ENCODE data around the gene CCDC14.

Gene CCDC14

DNA sequence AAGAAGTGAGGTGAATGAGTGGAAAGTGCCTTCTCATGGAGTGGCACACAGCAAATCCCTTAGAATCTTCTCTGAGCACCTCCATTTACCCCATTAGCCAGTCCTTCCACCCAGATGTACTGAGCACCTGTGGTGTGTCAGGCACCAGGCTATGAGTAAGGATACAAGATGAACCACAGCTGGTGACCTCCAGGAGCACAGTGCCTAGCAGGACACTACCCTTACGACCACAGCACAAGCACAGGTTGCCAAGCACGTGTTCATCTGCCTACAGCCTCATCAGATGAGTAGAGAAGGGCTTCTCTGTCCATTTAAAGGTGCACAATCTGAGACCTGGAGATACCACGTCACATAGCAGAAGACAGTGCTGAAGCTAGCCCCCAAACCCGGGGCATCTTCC lies 83.1 kb downstream of the CCDC14 start:
- DNase-seq (ENCODE audit: low spot score), result no peak
- TF ChIP-seq, protein P1, sequence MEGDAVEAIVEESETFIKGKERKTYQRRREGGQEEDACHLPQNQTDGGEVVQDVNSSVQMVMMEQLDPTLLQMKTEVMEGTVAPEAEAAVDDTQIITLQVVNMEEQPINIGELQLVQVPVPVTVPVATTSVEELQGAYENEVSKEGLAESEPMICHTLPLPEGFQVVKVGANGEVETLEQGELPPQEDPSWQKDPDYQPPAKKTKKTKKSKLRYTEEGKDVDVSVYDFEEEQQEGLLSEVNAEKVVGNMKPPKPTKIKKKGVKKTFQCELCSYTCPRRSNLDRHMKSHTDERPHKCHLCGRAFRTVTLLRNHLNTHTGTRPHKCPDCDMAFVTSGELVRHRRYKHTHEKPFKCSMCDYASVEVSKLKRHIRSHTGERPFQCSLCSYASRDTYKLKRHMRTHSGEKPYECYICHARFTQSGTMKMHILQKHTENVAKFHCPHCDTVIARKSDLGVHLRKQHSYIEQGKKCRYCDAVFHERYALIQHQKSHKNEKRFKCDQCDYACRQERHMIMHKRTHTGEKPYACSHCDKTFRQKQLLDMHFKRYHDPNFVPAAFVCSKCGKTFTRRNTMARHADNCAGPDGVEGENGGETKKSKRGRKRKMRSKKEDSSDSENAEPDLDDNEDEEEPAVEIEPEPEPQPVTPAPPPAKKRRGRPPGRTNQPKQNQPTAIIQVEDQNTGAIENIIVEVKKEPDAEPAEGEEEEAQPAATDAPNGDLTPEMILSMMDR (IDR thresholded peaks at IDR 0.05; ENCODE audit: poor library complexity, severe bottlenecking), result no peak
- no peaks in the 10 kb centered on the region for H3K9me3 ChIP-seq (ENCODE audit: severe bottlenecking)

GRCh38 chr3:123877466-123877865 lies 83.6 kb downstream of the CCDC14 start:
- TF ChIP-seq, protein P1 (IDR thresholded peaks at IDR 0.05; ENCODE audit: poor library complexity, severe bottlenecking), result no peak
- Histone ChIP-seq H3K27me3 (ENCODE audit: insufficient read depth, poor library complexity, severe bottlenecking) (no peaks in the 10 kb centered on the region), H3K36me3 (ENCODE audit: low read depth) (peaks cover 3% of the 10 kb centered on the region; the same call in 1 of the 2 replicates), H3K4me3 (ENCODE audit: severe bottlenecking) (no peak overlapping the region), H3K9me3 (ENCODE audit: severe bottlenecking) (no peaks in the 10 kb centered on the region), H3K27ac (ENCODE audit: poor library complexity, severe bottlenecking) (no peak overlapping the region), H3K4me1 (ENCODE audit: insufficient read depth, poor library complexity, severe bottlenecking) (no peaks in the 10 kb centered on the region)
- no peak for DNase-seq (ENCODE audit: low spot score)
- ATAC-seq (ENCODE audit: low read depth), result no peak

More for the DNA sequence above, 83.1 kb downstream of the CCDC14 start:
- no peak overlapping the region for H3K4me3 ChIP-seq (ENCODE audit: severe bottlenecking)
- H3K36me3 ChIP-seq (ENCODE audit: low read depth), result peaks cover 3% of the 10 kb centered on the region; the same call in 1 of the 2 replicates
- H3K27ac ChIP-seq (ENCODE audit: poor library complexity, severe bottlenecking), result no peak overlapping the region
- H3K4me1 ChIP-seq (ENCODE audit: insufficient read depth, poor library complexity, severe bottlenecking), result no peaks in the 10 kb centered on the region
- ATAC-seq (ENCODE audit: low read depth), result no peak
- no peaks in the 10 kb centered on the region for H3K27me3 ChIP-seq (ENCODE audit: insufficient read depth, poor library complexity, severe bottlenecking)

GRCh38 chr3:123876858-123877257 lies 84.2 kb downstream of the CCDC14 start:
- TF ChIP-seq, protein P1 (IDR thresholded peaks at IDR 0.05; ENCODE audit: poor library complexity, severe bottlenecking), result peak; percentile 27
- ATAC-seq (ENCODE audit: low read depth), result no peak
- Histone ChIP-seq H3K4me3 (ENCODE audit: severe bottlenecking) (no peak overlapping the region), H3K36me3 (ENCODE audit: low read depth) (peaks cover 3% of the 10 kb centered on the region; the same call in 1 of the 2 replicates), H3K27ac (ENCODE audit: poor library complexity, severe bottlenecking) (no peak overlapping the region), H3K27me3 (ENCODE audit: insufficient read depth, poor library complexity, severe bottlenecking) (no peaks in the 10 kb centered on the region), H3K9me3 (ENCODE audit: severe bottlenecking) (no peaks in the 10 kb centered on the region), H3K4me1 (ENCODE audit: insufficient read depth, poor library complexity, severe bottlenecking) (no peaks in the 10 kb centered on the region)
- DNase-seq (ENCODE audit: low spot score), result no peak

DNA sequence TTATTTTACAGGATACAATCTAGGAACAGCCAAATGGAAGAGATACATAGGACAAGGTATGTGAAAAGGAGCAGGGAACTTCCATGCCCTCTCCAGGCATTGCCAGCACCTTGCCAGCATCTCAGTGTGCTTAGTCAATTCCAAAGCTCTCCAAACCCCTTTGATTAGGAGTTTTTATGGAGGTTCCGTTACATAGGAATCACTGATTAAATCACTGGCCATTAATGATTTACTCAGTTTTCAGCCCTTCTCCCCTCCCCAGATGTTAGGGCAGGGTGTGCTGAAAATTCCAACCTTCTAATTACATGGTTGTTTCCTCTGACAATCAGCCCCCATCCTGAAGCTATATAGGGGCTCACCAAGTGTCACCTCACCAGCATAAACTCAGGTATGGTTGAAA lies 88.4 kb downstream of the CCDC14 start:
- Histone ChIP-seq H3K9me3 (ENCODE audit: severe bottlenecking) (no peaks in the 10 kb centered on the region), H3K36me3 (ENCODE audit: low read depth) (peaks cover 3% of the 10 kb centered on the region; the same call in 1 of the 2 replicates), H3K27ac (ENCODE audit: poor library complexity, severe bottlenecking) (no peak overlapping the region), H3K4me3 (ENCODE audit: severe bottlenecking) (no peak overlapping the region), H3K4me1 (ENCODE audit: insufficient read depth, poor library complexity, severe bottlenecking) (no peaks in the 10 kb centered on the region), H3K27me3 (ENCODE audit: insufficient read depth, poor library complexity, severe bottlenecking) (no peaks in the 10 kb centered on the region)
- DNase-seq (ENCODE audit: low spot score), result no peak
- ATAC-seq (ENCODE audit: low read depth), result no peak
- TF ChIP-seq, protein P1 (IDR thresholded peaks at IDR 0.05; ENCODE audit: poor library complexity, severe bottlenecking), result no peak

- DNase-seq (ENCODE audit: low spot score) (no peak), ATAC-seq (ENCODE audit: low read depth) (no peak)
- Histone ChIP-seq H3K4me1 (ENCODE audit: insufficient read depth, poor library complexity, severe bottlenecking) (no peaks in the 10 kb centered on the region), H3K27me3 (ENCODE audit: insufficient read depth, poor library complexity, severe bottlenecking) (no peaks in the 10 kb centered on the region), H3K27ac (ENCODE audit: poor library complexity, severe bottlenecking) (no peak overlapping the region), H3K9me3 (ENCODE audit: severe bottlenecking) (no peaks in the 10 kb centered on the region), H3K4me3 (ENCODE audit: severe bottlenecking) (no peak overlapping the region), H3K36me3 (ENCODE audit: low read depth) (peaks cover 3% of the 10 kb centered on the region; the same call in 1 of the 2 replicates)
- TF ChIP-seq, protein P1 (IDR thresholded peaks at IDR 0.05; ENCODE audit: poor library complexity, severe bottlenecking), result no peak
Measured at GRCh38 chr3:123871946-123872345, 89.1 kb downstream of the CCDC14 start.

Measured in RWPE2 (cell line).